Astrocyte (in vitro differentiated cells and primary cell): ENCODE measurements around the gene EFCAB9.

Experiments used
- EZH2 ChIP-seq: IDR thresholded peaks from 2 replicates; pipeline ENCODE4 v1.6.1; 2012; ENCODE audit warnings: mild to moderate bottlenecking, low read length, inconsistent platforms; ENCODE audit not compliant: insufficient read depth
- TF ChIP-seq, protein P1 (sequence below): IDR thresholded peaks from 2 replicates; pipeline ENCODE4 v1.5.1; 2011; ENCODE audit warnings: low read depth, mild to moderate bottlenecking, inconsistent platforms, low read length, moderate library complexity; ENCODE audit not compliant: insufficient read depth

DNA sequence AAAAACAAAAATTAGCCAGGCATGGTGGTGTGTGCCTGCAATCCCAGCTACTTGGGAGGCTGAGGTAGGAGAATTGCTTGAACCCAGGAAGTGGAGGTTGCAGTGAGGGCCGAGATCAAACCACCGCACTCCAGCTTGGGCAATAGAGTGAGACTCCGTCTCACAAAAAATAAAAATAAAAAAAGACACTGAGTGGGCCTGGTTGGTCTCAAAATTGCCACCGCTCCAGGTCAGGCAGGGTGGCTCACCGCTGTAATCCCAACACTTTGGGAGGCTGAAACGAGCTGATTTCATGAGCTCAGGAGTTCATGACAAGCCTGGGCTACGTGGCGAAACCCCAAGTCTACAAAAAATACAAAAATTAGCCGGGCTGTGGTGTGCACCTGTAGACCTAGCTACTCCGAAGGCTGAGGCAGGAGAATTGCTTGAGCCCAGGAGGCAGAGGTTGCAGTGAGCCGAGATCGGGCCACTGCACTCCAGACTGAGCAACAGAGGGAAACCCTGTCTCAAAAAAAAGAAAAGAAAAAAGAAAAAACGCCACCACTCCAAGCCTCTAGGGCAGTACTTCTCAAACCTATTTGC is 7.8 kb upstream of the EFCAB9 start:
- TF ChIP-seq, protein P1, sequence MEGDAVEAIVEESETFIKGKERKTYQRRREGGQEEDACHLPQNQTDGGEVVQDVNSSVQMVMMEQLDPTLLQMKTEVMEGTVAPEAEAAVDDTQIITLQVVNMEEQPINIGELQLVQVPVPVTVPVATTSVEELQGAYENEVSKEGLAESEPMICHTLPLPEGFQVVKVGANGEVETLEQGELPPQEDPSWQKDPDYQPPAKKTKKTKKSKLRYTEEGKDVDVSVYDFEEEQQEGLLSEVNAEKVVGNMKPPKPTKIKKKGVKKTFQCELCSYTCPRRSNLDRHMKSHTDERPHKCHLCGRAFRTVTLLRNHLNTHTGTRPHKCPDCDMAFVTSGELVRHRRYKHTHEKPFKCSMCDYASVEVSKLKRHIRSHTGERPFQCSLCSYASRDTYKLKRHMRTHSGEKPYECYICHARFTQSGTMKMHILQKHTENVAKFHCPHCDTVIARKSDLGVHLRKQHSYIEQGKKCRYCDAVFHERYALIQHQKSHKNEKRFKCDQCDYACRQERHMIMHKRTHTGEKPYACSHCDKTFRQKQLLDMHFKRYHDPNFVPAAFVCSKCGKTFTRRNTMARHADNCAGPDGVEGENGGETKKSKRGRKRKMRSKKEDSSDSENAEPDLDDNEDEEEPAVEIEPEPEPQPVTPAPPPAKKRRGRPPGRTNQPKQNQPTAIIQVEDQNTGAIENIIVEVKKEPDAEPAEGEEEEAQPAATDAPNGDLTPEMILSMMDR: no peak
- TF ChIP-seq EZH2: no peak
